Activated T-cell treated with anti-CD3 and anti-CD28 coated beads for 24 hours (primary cell): ENCODE measurements around the gene ATRN.
"Not testable (repeated sequence)": the region's sequence is repeated elsewhere in the genome, so short reads cannot be mapped to it uniquely, and the experiment has no call there.

Experiments
- DNase-seq: peaks from one replicate; pipeline ENCODE4 v3.0.0-alpha.2; 2020; ENCODE audit warnings: low read depth

The ATRN gene

DNA sequence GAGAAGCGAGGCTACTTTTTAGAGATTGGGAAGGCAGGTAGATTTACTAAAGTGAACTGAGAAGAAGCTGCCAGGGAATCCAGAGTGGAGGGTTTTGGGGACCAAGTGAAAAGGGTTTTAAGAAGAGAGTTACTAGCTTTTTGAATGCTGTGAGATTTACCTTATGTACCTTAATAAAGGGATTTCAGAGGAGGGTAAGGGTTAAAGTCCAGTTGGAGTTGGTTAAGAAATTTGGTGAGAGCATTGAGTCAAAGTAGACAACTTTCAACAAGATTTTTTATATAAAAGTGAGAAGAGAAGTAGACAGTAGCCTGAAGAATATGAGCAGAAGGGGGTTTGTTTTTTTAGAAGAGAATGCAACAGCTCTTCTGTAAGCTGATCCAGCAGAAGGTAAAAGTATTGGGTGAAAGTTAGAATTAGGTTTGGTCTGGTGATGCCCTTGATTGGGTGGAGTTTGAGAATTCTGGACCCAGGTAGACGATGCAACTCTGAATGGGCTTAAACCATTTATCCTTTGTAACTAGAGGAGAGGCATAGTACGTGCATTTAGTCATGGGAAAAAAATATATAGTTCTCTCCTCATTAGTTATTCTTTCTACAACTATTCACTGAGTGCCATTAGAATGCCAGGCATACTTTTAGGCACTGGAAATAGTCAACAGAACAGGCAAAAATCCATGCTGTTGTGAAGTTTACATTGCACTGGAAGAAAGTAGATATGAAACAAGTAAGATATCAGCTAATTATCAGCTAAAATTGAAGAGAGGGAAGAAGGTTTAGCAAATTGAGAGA, 44.8 kb downstream of the ATRN start:
- no peak for DNase-seq

DNA sequence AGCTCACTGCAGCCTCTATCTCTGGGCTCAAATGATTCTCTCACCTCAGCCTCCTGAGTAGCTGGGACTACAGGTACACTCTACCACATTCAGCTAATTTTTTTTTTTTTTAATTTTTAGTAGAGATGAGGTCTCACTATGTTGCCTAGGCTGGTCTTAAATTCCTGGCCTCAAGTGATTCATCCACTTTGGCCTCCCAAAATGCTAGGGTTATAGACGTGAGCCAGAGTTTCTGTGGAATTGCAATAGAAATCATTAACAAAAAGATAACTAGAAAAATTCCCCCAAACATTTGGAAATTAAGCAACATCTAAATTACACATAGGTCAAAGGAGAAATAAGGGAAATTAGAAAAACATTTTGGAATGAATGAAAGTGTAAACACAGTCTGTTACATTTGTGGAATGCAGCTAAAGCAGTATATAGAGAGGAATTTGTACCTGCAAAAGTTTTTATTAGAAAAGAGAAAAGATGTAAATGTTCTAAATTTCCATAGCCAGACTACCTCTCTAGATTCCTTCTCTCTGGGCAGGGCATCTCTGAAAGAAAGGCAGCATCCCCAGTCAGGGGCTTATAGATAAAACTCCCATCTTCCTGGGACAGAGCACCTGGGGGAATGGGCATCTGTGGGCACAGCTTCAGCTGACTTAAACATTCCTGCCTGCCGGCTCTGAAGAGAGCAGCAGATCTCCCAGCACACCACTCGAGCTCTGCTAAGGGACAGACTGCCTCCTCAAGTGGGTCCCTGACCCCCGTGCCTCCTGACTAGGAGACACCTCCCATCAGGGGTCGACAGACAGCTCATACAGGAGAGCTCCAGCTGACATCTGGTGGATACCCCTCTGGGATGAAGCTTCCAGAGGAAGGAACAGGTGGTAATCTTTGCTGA, 51.3 kb downstream of the ATRN start:
- DNase-seq, result no peak

DNA sequence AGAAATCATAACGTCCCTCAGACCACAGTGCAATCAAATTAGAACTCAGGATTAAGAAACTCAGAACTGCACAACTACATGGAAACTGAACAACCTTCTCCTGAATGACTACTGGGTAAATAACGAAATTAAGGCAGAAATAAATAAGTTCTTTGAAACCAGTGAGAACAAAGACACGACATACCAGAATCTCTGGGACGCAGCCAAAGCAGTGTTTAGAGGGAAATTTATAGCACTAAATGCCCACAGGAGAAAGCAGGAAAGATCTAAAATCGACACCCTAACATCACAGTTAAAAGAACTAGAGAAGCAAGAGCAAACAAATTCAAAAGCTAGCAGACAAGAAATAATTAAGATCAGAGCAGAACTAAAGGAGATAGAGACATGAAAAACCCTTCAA, 53.9 kb downstream of the ATRN start:
- DNase-seq, result not testable (repeated sequence)

DNA sequence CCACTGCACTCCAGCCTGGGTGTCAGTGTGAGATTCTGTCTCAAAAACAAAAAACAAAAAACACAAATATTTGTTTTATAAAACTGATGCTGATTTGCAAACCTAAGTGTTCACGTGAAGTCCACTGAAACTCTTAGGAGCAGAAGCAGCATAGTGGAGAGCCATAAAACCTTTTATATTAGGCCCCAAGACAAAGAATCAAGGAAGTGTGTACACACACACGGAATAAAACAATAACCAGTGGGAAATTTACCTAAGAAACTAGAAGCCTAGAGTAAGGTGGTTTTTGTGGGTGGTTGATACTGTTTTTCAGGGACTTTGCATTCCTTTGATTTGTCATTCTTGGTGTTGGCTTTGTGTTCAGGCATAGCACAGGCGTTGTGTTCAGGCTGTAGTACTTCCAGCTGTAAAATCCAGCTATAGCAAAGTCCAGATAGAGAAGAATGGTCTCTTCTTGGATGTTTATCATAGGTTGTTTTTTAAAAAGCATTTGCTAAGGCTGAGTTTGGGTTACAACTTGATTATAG, 61.3 kb downstream of the ATRN start:
- DNase-seq, result no peak

DNA sequence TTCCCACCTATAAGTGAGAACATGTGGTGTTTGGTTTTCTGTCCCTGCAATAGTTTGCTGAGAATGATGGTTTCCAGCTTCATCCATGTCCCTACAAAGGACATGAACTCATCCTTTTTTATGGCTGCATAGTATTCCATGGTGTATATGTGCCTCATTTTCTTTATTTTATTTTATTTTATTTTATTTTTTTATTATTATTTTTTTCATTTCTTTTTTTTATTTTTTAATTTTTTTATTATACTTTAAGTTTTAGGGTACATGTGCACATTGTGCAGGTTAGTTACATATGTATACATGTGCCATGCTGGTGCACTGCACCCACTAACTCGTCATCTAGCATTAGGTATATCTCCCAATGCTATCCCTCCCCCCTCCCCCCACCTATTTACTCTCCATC, 66.9 kb downstream of the ATRN start:
- DNase-seq, result not testable (repeated sequence)

DNA sequence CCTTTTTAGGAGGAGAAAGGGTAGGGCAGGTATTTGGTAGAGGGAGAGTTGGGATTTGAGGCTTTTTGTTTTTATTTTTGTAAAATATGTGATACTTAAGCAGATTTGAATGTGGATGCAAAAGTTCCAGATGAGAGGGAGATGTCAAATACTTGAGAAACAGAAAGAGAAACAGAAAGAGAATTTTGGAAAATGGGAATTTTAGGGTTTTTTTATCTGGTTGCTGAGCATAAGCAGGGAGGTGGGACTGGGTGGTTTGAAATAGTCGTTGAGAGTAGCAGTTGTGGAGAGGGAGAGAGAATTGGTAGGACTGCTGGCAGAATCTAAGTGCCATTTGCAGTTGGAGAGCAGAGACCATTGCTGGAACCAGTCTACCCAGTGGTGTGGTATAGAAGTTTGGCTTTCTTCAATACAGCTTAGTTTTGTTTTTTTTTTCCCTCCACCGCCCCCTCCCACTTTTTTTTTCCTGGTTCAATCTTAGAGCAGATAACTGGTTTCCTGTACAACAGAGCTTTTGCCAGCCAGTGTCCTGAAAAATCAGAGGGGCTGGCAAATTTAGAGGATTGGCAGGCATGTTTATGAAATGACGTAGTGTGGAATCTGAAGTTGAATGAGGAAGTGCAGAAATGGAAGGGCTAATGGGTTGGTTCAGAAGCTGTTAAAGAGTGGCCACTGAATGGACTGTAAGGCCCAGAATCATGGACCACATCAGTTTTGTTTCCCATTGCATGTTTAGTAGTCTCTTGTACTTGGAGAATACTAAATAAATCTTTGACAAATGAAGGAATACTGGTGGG, 68.7 kb downstream of the ATRN start:
- no peak for DNase-seq

DNA sequence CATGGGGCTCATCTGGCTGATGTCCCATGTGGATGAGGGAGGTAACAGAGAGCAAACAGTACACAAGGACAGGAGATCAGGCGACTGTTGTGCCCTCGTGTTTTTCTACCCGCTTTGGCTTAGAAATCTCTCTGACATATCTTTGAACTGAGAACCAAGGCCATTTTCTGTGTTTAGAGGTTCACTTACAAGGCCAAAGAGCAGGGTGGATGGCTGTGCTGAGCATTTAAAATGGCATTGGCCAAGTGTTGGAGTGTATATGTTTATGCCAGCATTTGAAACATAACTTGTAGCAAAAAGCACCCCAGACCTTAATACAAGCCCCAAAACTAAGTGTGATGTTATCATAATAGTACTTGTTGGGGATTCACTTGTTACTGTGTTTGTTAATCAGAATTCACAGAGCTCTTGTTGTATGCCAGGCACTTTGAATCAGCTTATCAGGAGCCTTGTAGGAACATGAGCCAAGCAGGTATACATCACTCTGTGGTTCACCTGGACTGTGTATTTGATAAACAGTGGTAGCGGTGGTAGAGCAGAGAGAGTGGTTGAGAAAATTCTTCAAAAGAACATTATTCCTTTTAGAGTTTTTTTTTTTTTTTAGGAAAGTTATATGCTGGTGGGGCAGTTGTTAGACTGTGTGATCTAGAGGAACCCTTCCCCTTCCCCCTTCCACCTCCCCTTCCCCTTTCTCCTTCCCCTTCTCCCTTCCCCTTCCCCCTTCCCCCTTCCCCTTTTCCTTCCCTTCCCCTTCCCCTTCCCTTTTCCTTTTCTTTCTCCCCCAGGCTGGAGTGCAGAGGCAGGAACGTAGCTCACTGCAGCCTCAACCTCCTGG, 71.3 kb downstream of the ATRN start:
- DNase-seq, result no peak

DNA sequence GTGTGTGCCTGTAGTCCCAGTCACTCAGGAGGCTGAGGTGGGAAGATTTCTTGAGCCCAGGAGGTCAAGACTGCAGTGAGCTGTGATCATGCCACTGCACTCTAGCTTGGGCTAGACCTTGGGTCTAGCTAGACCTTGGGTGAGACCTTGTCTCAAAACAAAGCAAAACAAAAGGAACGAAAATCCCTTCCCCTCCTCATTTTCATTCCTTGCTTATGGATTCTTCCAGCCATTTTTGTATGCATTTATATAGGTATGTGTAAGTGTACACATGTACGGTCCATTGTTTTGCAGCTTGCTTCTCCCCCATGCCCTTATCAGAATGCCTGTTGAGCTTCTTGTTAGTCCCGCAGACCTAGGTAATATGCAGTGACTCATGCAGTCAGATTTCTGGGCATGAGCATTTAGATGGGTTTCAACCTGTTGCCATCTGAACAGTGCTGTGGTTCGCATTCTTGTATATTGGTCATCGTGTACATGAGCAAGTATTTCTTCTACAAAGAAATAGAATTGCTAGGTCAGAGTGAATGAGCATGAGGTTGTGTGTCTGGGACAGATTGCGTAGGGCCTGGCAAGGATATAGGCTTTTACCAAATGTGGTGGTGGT, 73.2 kb downstream of the ATRN start:
- no peak for DNase-seq

DNA sequence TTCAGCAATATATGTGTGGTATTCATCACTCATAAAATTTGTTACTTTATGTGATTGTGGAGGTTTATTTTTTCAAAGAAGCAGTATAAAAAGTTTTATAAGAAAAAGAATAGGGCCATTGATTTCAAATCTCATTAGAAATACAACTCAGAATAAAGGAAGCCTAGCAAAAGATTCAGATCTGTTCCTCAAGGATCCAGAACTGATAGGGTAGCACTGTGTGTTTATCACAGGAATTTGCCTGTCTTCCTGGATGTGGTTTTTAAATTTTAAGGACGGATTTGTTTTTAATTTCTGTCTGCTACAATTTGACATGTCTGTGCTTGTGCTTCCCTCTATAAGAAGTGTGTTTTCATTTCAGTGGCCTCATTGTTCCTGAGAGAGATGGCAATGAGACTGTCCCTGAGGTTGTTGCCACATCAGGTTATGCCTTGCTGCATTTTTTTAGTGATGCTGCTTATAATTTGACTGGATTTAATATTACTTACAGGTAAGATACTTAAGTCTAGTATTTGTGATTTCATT, 74.6 kb downstream of the ATRN start:
- DNase-seq, result no peak

DNA sequence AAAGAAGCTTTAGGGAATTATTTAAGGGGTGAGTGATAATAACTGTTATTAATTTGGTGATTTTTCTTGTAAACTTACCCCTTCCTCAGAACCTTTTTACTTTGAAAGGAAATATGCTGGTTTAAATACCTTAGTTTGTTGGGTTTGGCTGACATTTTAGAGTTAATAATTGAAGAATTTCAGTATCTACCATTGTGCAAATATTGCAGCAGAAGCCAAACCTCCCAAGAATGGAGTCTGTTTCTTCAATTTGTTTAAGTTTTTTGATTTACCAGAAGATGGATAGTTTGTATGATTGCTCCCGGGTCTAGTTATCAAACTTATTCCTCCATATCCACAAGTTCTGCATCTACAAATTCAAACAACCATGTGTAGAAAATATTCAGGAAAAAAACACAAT, 77.1 kb downstream of the ATRN start:
- DNase-seq, result no peak

DNA sequence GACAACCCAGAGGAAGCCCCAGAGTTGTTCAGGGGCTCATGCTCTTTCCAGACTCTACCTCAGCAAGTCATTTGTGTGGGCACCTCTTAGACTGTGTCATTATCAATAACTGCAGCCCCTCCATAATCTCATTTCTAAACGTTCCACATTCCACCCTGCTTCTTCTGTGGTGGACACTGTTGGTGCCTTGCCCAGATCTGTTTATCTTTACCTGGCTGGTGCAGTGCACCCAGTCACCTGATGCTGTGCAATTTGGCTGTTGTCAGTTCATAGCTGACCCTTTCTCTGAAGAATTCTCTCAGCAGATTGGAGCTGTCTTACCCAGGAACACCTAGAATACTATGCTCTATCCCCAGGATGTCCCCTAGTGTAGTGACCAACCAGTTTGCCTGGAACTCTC, 80.0 kb downstream of the ATRN start:
- no peak for DNase-seq

DNA sequence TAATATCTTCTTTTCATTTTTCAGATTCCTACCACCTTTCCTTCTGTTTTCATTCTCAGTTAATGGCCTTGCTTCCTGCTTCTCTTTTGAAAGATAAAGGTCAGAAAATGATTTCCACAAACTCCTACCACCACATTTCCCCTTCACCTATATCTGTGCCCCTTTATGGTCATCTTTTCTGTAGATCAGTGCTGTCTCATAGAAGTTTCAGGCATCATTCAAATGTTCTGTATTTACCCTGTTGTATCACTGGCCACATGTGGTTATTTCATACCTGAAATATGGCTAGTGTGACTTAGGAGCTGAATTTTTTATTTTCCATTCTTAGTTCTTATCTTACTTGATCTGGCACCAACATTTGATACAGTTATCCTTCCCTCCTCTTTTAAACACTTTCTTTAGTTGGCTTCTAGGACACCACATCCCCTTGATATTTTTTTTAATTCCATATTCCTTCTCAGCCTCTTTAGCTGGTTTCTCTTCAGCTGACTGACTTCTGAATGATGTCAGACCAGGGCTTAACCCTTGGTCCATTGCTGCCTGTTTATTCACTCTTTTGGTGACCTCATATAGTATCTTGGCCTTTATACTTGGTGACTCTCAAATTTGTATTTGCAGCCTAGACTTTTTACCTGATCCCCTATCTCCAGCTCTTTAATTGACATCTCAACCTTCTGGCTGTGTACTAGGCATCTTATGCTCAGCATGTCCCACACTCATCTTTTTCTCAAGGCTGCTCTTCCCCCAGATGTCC, 81.0 kb downstream of the ATRN start:
- no peak for DNase-seq

DNA sequence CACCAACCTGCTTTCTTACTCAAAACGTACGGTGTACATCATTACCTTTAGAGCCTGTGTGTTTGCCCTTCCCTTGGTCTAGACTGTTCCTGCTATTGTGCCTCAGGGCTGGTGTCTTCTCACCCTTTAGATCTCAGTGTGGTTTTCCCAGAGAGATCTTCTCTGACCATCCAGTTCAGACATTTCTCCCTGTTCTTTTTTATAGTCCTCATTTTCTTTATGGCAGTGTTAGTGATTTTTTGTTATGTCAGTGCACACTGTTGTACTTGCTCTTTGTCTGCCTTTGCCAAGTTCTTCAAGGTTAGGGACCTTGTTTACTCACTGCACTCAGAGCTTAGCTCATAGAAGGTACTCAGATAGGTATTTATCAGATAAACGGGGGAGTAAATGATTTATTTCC, 82.8 kb downstream of the ATRN start:
- DNase-seq, result no peak

DNA sequence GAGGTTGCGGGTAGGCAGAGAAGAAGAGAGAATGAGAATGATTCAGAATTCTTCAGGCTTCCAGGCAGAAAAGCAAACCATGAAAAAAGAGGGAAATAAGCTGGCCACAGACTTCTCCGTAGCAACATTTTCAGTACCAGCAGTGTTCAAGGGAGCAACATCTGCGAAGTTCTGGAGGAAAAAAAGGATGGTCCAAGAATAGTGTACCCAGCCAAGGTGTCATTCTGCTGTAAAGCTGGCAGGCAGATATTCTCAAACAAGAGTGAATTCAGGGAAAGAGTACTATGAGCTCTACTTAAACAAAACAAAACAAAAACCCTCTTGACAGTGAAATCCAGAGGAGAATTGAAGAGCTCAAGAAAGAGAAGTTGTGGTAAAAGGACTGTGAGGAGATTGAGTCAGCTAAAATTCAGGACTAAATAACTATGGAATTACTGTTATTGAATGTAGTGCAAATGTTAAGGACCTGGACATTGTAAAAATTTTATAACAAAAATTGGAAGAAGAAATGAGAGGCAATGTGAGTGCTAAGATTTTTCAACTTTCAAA, 86.5 kb downstream of the ATRN start:
- DNase-seq, result no peak

DNA sequence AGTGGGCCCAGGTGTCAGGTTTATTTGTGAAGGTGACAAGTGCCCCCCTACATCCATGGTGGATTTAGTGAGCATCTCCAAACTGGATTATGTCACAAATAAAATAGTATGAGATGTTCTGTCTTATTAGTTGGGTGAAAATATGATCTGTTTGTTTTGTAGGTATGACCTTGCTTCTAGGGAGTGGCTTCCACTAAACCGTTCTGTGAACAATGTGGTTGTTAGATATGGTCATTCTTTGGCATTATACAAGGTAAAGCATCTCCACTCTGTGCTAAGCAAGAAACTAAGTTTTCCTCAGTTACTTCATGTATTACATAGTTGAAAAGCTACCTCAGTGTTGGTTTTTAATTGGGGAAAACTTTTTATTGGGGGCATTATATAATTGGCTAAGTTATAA, 88.4 kb downstream of the ATRN start:
- DNase-seq, result no peak

DNA sequence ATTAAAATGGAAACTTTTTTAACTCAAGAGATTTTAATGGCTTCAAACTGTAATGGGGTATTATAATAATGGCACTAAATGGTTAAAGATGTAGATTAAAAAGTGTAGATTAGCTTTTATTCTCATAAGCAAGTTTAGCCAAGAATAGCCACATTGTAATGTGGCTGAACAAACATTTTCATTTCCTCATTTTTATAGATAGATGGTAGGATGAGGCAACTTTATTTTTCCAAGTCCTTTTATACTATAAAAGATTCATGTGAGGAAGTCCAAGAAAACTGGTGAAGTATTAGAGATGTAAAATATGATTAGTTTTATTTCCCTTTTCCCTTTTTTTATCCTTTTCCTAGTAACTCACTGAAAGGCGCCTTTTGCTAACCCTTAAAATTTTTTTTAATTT, 88.8 kb downstream of the ATRN start:
- no peak for DNase-seq

DNA sequence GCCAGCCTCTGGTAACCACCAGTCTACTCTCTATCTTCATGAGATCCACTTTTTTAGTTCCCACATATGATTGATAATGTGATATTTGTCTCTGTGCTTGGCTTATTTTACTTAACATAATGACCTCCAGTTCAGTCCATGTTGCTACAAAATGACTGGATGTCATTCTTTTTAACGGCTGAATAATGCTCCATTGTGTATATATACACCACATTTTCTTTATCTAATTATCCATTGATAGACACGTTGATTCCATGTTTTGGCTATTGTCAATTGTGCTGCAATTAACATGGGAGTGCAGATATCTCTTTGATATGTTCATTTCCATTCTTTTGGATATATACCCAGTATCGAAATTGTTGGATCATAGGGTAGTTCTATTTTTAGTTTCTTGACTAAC, 89.3 kb downstream of the ATRN start:
- DNase-seq, result no peak

DNA sequence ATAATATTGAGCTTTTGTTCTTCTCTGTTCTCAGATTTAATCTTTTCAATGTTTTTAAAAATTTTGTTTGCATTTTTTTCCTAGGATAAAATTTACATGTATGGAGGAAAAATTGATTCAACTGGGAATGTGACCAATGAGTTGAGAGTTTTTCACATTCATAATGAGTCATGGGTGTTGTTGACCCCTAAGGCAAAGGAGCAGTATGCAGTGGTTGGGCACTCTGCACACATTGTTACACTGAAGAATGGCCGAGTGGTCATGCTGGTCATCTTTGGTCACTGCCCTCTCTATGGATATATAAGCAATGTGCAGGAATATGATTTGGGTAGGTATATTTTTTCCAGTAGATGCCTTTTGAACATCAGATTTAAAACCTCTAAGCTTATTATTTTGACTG, 89.8 kb downstream of the ATRN start:
- DNase-seq, result no peak

DNA sequence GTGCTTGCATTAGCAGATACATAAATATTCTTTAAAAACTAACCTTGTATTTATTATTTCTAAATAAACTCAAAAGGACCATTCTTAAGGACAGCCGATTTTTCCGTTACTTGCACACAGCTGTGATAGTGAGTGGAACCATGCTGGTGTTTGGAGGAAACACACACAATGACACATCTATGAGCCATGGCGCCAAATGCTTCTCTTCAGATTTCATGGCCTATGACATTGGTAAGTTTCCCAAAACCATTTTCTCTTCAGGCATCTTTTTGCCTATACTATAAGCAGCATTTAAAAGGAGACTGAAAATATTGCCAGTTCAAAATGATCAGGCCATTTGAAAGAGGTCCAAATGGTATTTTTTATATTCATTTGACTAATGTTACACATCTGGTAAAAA, 92.3 kb downstream of the ATRN start:
- DNase-seq, result no peak
